Natural killer cell (primary cell): ENCODE results near the gene ACCSL. TPM values are rescaled to one million over a fixed set of nuclear protein-coding genes. Genes with fewer than 3 reads are reported as not detected.

ENCODE experiments used
- ATAC-seq, 3 donors: fragments of 150-1000 bp in 2 of 3; fragments of 200-7000 bp in 1 of 3; cut with Tn5 transposase; 1 replicate in 1 of 3; 2 replicates in 2 of 3; pipeline ENCODE4 v1.10.0; 2021; ENCODE audit warnings: mild to moderate bottlenecking in 2 of 3, moderate library complexity in 2 of 3
- DNase-seq, 2 donors: peaks; one replicate each; pipeline versions ENCODE4 v3.0.0 to v3.0.0-alpha.2; 2013 to 2021; ENCODE audit warnings: mixed read lengths in 1 of 2
- H3K27ac ChIP-seq: one replicate; pipeline ENCODE4 v1.5.1; 2013; ENCODE audit warnings: mild to moderate bottlenecking, low read length
- H3K27me3 ChIP-seq: one replicate; pipeline ENCODE4 v1.6.1; 2013; ENCODE audit warnings: low read length; ENCODE audit not compliant: control insufficient read depth, insufficient read depth
- H3K36me3 ChIP-seq: one replicate; pipeline ENCODE4 v1.6.1; 2013; ENCODE audit warnings: low read length; ENCODE audit not compliant: control insufficient read depth, insufficient read depth
- H3K4me1 ChIP-seq: one replicate; pipeline ENCODE4 v1.6.1; 2013; ENCODE audit warnings: low read length; ENCODE audit not compliant: control insufficient read depth, insufficient read depth
- H3K4me3 ChIP-seq: one replicate; pipeline ENCODE4 v1.5.1; 2013; ENCODE audit warnings: low read length
- H3K9me3 ChIP-seq: one replicate; pipeline ENCODE4 v1.6.1; 2013; ENCODE audit warnings: low read length; ENCODE audit not compliant: control insufficient read depth, insufficient read depth
- H3K27ac Mint-ChIP-seq, 2 donors: one replicate each; pipeline ENCODE4 v1.8.0; 2022; ENCODE audit warnings: mild to moderate bottlenecking in 2 of 2, mixed read lengths in 2 of 2, moderate library complexity in 1 of 2
- H3K27me3 Mint-ChIP-seq, 2 donors: one replicate each; pipeline ENCODE4 v1.8.0; 2022; ENCODE audit warnings: low read depth in 2 of 2, mixed read lengths in 2 of 2
- H3K36me3 Mint-ChIP-seq: one replicate; pipeline ENCODE4 v1.8.0; 2022; ENCODE audit warnings: mixed read lengths
- H3K4me1 Mint-ChIP-seq, 2 donors: one replicate each; pipeline ENCODE4 v1.8.0; 2022; ENCODE audit warnings: mixed read lengths in 2 of 2
- H3K4me3 Mint-ChIP-seq: one replicate; pipeline ENCODE4 v1.8.0; 2022; ENCODE audit warnings: mild to moderate bottlenecking, moderate library complexity, mixed read lengths
- H3K9me3 Mint-ChIP-seq, 2 donors: one replicate each; pipeline ENCODE4 v1.8.0; 2022; ENCODE audit warnings: mixed read lengths in 2 of 2
- CTCF ChIP-seq: fragments of 200-600 bp; IDR thresholded peaks from one replicate; pipeline ENCODE4 v1.8.0; 2022; ENCODE audit warnings: antibody characterized with exemption
- WGBS: methylation state at CpG from one replicate; pipeline ENCODE4 v1.1.7; 2013; ENCODE audit warnings: missing lambda C conversion rate; ENCODE audit not compliant: insufficient coverage; 5-methylcytosine and 5-hydroxymethylcytosine counted together
- intact Hi-C: fragments of 100-400 bp; cut with micrococcal nuclease; formaldehyde crosslinking; loops from one replicate; pipeline ENCODE4 v1.14.2; 2022
- total RNA-seq, 4 donors: library from RNA; stranded (reverse); fragments of 120-200 nt in 1 of 4; gene quantifications; one replicate each; pipeline versions ENCODE4 v1.2.3 to v1.2.4, GENCODE V29; 2013 to 2022

The ACCSL gene
- total RNA-seq, 3 donors from 2014 or later (not counting 1 experiment from before 2014, with no cell fraction given), result not detected

DNA sequence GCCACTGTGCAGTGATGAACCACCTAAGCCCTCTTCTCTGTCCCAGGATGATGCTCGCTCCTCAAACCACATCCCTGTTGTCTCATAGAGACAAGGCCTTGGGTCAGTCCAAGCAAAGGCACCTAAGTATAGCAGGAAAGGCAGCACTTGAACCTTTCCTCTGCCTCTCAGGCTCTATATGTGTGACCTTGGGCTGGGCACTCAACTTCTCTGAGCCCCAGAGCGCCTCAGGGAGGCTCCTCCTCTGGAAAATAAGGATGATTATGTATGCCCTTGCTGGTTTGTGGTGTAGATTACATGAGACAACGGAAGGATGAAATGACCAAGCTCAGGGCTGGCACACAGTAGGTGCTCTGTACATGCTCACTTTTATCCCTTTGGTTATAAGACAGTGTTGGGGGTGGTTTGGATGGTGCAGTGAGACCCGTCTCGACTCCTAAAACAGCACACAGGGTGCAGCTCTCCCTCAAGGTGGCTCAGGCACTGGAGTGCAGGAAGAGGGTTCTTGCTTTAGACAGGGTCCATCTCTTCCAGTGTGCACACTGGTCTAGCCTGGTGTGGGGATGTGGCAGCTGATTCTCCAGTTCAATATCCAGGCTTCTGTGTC lies 40.2 kb upstream of the ACCSL start:
- H3K27ac Mint-ChIP-seq, result no peak overlapping the region

DNA sequence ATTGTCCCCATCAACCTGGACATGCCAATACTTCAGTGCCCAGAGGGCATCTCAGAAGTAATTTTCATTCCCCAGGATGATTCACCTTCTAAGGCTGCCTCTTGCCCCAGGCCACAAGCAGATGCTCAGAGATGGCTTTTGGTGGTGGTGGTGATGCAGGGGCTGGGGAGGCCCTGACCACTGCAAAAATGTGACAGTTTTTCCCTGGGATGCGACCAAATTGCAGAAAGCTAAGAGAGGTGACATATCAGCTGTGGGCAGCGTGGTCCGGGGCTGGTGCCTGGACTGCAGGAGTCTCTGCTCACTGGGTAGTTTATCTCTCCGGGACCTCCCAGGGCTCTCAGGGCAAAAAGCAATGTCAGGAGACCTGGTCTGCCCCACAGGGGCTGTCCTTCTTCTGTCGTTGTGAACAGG lies 39.7 kb upstream of the ACCSL start:
- Histone ChIP-seq H3K27me3 (no peaks in the 10 kb centered on the region), H3K4me3 (no peak overlapping the region), H3K9me3 (no peaks in the 10 kb centered on the region), H3K4me1 (no peaks in the 10 kb centered on the region), H3K27ac (no peak overlapping the region), H3K36me3 (no peaks in the 10 kb centered on the region)
- TF ChIP-seq CTCF, result no peak
- intact Hi-C loops, result no loop called here
- H3K36me3 Mint-ChIP-seq, result no peaks in the 10 kb centered on the region
- WGBS, result 87% methylated on average over 5 of the region's 5 CpGs
- H3K4me3 Mint-ChIP-seq, result no peak overlapping the region
- DNase-seq (no peak), ATAC-seq (no peak)
- H3K27ac Mint-ChIP-seq, result no peak overlapping the region
- H3K27me3 Mint-ChIP-seq, result peaks cover 12 to 14% of the 10 kb centered on the region in 2 donors
- H3K9me3 Mint-ChIP-seq, result no peaks in the 10 kb centered on the region
- H3K4me1 Mint-ChIP-seq, result no peaks in the 10 kb centered on the region

More for the DNA sequence above, 40.2 kb upstream of the ACCSL start:
- no peak overlapping the region for H3K4me3 ChIP-seq
- H3K4me1 ChIP-seq, result no peaks in the 10 kb centered on the region
- intact Hi-C loops, result no loop called here
- no peaks in the 10 kb centered on the region for H3K27me3 ChIP-seq
- no peaks in the 10 kb centered on the region for H3K36me3 ChIP-seq
- 82% methylated on average over 5 of the region's 5 CpGs for WGBS
- H3K27ac ChIP-seq, result no peak overlapping the region
- Mint-ChIP-seq H3K4me1 (no peaks in the 10 kb centered on the region), H3K27me3 (peaks cover 12 to 14% of the 10 kb centered on the region in 2 donors), H3K9me3 (no peaks in the 10 kb centered on the region), H3K4me3 (no peak overlapping the region), H3K36me3 (no peaks in the 10 kb centered on the region)
- ATAC-seq (no peak), DNase-seq (no peak)
- no peaks in the 10 kb centered on the region for H3K9me3 ChIP-seq
- TF ChIP-seq CTCF, result no peak

GRCh38 chr11:44008698-44009097 lies 39.1 kb upstream of the ACCSL start:
- H3K4me3 ChIP-seq, result no peak overlapping the region
- Mint-ChIP-seq H3K27ac (no peak overlapping the region), H3K4me1 (no peaks in the 10 kb centered on the region), H3K36me3 (no peaks in the 10 kb centered on the region), H3K27me3 (peaks cover 12 to 14% of the 10 kb centered on the region in 2 donors), H3K9me3 (no peaks in the 10 kb centered on the region), H3K4me3 (no peak overlapping the region)
- H3K4me1 ChIP-seq, result no peaks in the 10 kb centered on the region
- no peak for ATAC-seq
- no peak for DNase-seq
- WGBS, result 89% methylated on average over 3 of the region's 3 CpGs
- no peaks in the 10 kb centered on the region for H3K36me3 ChIP-seq
- intact Hi-C loops, result no loop called here
- H3K27me3 ChIP-seq, result no peaks in the 10 kb centered on the region
- no peak for TF ChIP-seq CTCF
- H3K27ac ChIP-seq, result no peak overlapping the region
- H3K9me3 ChIP-seq, result no peaks in the 10 kb centered on the region

DNA sequence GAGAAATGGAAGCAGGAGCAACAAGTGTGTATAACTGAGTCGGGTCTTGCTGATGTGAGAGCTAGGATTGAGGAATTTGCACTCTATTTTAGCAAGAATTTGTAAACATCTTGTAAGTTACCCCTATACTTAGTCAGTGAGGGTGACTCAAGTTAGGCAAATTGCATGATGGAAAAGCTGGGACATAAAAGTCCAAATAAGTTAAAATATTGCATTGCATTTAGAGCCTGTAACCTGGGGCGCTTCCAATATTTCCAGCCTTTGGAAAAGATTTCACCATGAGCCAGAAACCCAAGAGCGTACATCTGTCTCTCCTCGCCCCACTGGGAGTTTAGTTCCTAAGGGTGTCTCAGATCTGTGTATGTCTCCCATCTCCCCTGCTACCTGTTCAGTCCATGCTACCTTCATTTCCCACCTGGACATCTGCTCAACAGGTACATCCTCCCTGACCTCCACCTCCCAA lies 37.0 kb upstream of the ACCSL start:
- no peak overlapping the region for H3K4me3 Mint-ChIP-seq
- Histone ChIP-seq H3K27ac (no peak overlapping the region), H3K36me3 (no peaks in the 10 kb centered on the region), H3K9me3 (no peaks in the 10 kb centered on the region), H3K4me1 (no peaks in the 10 kb centered on the region), H3K27me3 (no peaks in the 10 kb centered on the region), H3K4me3 (no peak overlapping the region)
- ATAC-seq, result no peak
- H3K4me1 Mint-ChIP-seq, result no peaks in the 10 kb centered on the region
- WGBS, result 81% methylated on average over 4 of the region's 4 CpGs
- H3K27ac Mint-ChIP-seq, result no peak overlapping the region
- no peaks in the 10 kb centered on the region for H3K36me3 Mint-ChIP-seq
- H3K9me3 Mint-ChIP-seq, result no peaks in the 10 kb centered on the region
- DNase-seq, result no peak
- peaks cover 12 to 14% of the 10 kb centered on the region in 2 donors for H3K27me3 Mint-ChIP-seq
- intact Hi-C loops, result no loop called here
- TF ChIP-seq CTCF, result no peak
